Ishikawa (cell line): ENCODE measurements around the gene RNF220.

ENCODE experiments used
- CEBPB ChIP-seq: IDR thresholded peaks from 2 replicates; pipeline ENCODE4 v1.6.1; 2012
- CREB1 ChIP-seq: IDR thresholded peaks from 2 replicates; pipeline ENCODE4 v1.6.1; 2012; ENCODE audit warnings: low read depth
- EGR1 ChIP-seq: IDR thresholded peaks from 2 replicates; pipeline ENCODE4 v1.6.1; 2012
- EP300 ChIP-seq: IDR thresholded peaks from 2 replicates; pipeline ENCODE4 v1.6.1; 2012; ENCODE audit warnings: borderline replicate concordance
- NFIC ChIP-seq: IDR thresholded peaks from 2 replicates; pipeline ENCODE4 v1.6.1; 2012
- TCF12 ChIP-seq: IDR thresholded peaks from 2 replicates; pipeline ENCODE4 v1.6.1; 2012; ENCODE audit warnings: low read depth

GRCh38 chr1:44467566-44467965, 62.5 kb downstream of the RNF220 start:
- TF ChIP-seq EGR1 (no peak), CREB1 (no peak), EP300 (no peak), NFIC (no peak), TCF12 (no peak), CEBPB (no peak)
